ENCODE data around the gene CST9L.
"Not testable (repeated sequence)": the region's sequence is repeated elsewhere in the genome, so short reads cannot be mapped to it uniquely, and the experiment has no call there.

The CST9L gene

GRCh38 chr20:23586735-23587525 is 18.6 kb upstream of the CST9L start:
- DNase-seq (ENCODE audit: low read depth) = no peak

GRCh38 chr20:23585808-23586734 is 17.8 kb upstream of the CST9L start:
- DNase-seq (ENCODE audit: low read depth) = no peak

GRCh38 chr20:23585449-23585807 is 17.1 kb upstream of the CST9L start:
- no peak for DNase-seq (ENCODE audit: low read depth)

- no peak for DNase-seq (ENCODE audit: low read depth)
These were observed 16.3 kb upstream of the CST9L start for GRCh38 chr20:23584434-23585199.

- DNase-seq (ENCODE audit: low read depth) = no peak
These were observed 15.2 kb upstream of the CST9L start for GRCh38 chr20:23583526-23583925.

GRCh38 chr20:23582293-23582692 is 14.0 kb upstream of the CST9L start:
- DNase-seq (ENCODE audit: low read depth) = no peak

- not testable (repeated sequence) for DNase-seq (ENCODE audit: low read depth)
These were observed 13.5 kb upstream of the CST9L start for GRCh38 chr20:23581833-23582232.

- DNase-seq (ENCODE audit: low read depth) = no peak
These were observed 6.7 kb upstream of the CST9L start for GRCh38 chr20:23574977-23575376.

GRCh38 chr20:23570178-23570760 is 2.0 kb upstream of the CST9L start:
- DNase-seq (ENCODE audit: low read depth) = no peak

GRCh38 chr20:23569570-23569969 is 1.3 kb upstream of the CST9L start:
- DNase-seq (ENCODE audit: low read depth) = no peak

- no peak for DNase-seq (ENCODE audit: low read depth)
These were observed 667 bp upstream of the CST9L start for GRCh38 chr20:23568971-23569330.

GRCh38 chr20:23566199-23566932 is 1.9 kb downstream of the CST9L start:
- DNase-seq (ENCODE audit: low read depth) = no peak

- DNase-seq (ENCODE audit: low read depth) = no peak
These were observed 2.7 kb downstream of the CST9L start for GRCh38 chr20:23565503-23566045.

- no peak for DNase-seq (ENCODE audit: low read depth)
These were observed 3.4 kb downstream of the CST9L start for GRCh38 chr20:23564927-23565326.

GRCh38 chr20:23562721-23563342 is 5.5 kb downstream of the CST9L start:
- DNase-seq (ENCODE audit: low read depth) = no peak

- no peak for DNase-seq (ENCODE audit: low read depth)
These were observed 13.9 kb downstream of the CST9L start for GRCh38 chr20:23554401-23554800.

- DNase-seq (ENCODE audit: low read depth) = no peak
These were observed 16.5 kb downstream of the CST9L start for GRCh38 chr20:23551786-23552185.

GRCh38 chr20:23551383-23551782 is 16.9 kb downstream of the CST9L start:
- no peak for DNase-seq (ENCODE audit: low read depth)

GRCh38 chr20:23550227-23550626 is 18.1 kb downstream of the CST9L start:
- no peak for DNase-seq (ENCODE audit: low read depth)

GRCh38 chr20:23548408-23548807 is 19.9 kb downstream of the CST9L start:
- DNase-seq (ENCODE audit: low read depth) = no peak

GRCh38 chr20:23547613-23548012 is 20.7 kb downstream of the CST9L start:
- DNase-seq (ENCODE audit: low read depth) = no peak
